GM12872 (cell line): ENCODE results near the gene PEX10.

Experiments
- CTCF ChIP-seq: IDR thresholded peaks from 3 replicates; pipeline ENCODE4 v1.5.1; 2011; ENCODE audit warnings: low read depth, mild to moderate bottlenecking, low read length, moderate library complexity; ENCODE audit not compliant: insufficient read depth

PEX10 gene

DNA sequence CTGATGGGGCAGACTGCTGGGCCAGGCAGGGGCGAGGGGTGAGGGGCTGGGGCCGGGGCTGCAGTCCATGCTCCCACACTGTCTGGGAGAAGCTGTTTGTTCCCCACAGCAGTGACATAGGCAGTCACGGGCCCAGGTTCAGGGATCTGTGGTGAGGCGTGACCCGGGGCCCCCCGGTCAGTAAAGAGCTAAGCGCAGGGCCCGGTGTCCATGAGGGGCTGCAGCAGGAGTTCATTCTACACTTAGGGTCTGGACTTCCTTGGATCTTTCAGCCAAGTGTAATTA is 4.4 kb downstream of the PEX10 start:
- TF ChIP-seq CTCF, result no peak

DNA sequence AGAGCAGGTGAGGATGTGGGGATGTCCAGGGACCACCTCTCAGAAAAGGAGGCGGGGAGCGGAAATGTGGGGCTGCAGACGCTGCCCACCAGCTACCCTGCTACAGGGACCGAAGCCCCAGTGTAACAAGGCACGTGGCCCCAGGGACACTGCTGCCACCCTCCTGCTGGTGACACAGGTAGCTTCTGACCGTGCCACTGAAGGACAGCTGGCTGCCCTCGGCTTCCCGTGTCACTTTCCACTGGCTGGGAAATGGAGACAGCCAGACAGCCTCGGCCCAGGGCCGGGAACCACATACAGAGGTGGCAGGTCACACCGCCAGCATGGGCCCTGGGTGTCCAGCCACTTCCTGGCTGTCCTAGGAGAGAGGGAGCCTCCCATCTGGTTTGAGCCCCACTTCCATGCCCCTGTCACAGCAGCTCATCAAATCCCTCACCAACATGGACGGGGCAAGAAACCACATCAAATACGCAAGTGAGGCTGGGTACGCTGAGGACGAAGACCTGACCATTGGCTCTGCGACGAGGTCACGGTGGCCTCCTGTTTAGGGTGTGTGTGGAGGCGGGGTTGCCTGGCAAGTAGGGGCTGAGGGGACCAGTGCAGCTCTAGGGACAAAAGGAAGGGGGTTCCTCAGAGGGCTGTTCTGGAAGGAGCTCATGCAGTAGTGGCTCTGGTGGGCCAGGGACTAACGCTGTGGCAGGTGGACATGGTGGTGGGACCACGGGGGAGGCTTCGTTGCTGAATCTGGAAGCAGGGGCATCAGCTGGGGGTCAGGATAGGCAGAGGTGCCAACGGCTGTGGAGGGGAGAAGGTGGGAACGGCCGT is 5.0 kb downstream of the PEX10 start:
- no peak for TF ChIP-seq CTCF

DNA sequence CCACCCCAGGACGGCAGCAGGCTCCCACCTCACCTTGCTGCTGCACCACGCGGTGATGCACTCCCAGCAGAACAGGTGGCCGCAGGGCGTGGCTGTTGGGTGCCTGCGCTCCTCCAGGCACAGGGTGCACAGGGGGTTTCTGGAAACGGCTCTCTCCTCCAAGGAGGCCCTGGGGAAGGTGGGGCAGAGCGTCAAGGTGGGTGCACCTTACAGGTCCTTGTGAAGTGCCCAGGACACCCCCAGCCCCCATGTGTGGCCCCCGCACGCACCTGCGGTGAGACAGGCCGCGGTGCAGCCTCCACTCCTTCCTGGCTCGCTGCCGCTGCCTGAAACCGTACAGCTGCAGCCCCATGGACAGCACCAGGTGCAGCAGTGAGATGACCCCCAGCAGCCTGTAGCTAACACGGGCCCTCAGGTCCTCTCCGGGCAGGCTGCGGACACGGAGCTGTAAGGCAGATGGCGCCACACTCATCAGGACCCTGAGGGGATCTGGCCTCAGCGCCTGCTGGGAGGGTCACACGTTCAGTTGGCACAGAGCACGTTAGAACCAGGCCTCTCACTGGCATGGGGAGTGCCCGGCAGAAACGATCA is 5.8 kb downstream of the PEX10 start:
- TF ChIP-seq CTCF, result no peak

GRCh38 chr1:2405588-2406295 is 6.6 kb downstream of the PEX10 start:
- TF ChIP-seq CTCF, result no peak

DNA sequence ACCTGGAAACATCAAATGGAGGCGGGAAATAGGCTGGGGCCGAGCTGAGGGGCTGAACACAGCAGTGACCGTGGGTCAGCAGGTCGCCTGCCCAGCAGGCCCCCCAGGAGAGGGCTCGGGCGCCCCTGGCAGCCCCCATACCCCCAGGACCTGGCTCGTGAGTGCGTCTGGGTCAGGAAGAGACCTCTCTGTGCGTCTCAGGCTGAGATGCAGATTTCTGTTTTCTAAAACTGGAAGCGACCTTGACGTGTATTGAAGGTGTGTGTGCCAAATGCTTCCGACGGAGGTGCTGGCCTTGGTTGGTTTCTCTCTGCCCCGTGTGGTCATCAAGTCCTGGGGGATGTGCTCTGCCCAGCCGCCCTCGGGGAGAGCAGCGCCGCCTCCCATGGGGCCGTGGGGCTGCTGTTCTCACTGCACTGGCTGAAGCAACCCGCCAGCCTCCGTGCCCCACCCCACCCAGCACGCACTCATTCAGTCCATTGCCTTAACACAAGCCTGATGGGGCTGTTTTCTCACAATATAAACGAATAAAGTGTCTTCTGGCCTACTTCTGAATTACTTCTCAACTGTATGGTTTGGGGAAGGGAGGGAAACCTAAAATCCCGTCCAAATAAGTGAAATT is 7.4 kb downstream of the PEX10 start:
- TF ChIP-seq CTCF, result no peak

DNA sequence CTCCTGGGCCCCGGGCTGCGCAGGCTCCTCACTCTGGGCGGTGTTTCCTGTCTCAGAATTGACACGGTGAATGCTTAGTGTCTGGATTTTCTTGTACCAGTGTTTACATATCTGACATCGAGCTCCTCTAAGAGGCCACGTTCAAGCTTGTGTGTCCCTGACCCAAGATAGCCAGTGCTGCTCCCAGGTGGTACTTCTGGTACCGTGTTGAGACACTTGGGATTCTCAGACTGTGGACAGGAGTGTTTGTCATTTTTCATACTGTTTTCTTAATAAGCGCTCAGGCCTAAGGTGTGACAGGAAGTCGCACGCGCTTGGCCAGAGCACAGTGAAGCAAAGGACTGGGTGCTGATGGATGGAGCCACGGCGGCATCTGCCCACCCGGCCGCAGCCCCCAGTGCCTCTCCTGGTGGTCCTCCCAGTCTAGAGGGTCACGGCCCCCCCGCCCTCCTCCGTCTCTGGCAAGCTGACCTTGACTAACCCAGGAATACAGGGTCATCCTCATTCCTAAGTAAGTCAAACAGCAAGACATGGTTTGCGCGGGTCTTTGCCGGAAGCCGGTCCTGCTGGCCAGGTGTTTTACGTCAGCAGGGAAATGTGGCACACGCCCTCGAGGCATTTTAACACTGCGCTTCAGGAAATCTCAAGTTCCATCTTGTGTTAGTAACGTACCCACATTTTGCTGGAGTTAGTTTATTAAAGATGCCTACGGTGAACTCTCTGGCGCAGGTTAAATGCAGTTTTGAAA is 8.0 kb downstream of the PEX10 start:
- no peak for TF ChIP-seq CTCF

DNA sequence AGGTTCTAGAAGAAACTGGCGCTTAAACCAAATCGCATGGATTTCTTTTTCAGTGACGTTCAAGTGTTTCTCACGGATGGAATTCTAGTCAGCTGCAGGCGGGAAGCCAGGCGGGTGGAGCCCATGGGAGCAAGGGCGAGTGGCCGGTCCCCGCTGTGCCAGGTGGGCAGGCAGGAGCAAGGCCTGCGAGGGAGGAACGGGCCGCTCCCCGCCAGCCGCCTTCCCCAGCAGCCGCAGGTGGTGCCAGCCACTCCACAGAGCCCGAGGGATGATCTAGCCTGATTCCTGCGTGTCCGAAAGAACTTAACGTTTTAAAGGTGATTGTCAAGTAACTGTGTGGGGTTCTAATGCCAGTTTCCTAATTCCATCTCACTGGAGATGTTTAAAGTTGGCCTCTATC is 9.1 kb downstream of the PEX10 start:
- no peak for TF ChIP-seq CTCF
